Measurements from ENCODE around the gene COX4I1. TPM values are rescaled to one million over a fixed set of nuclear protein-coding genes. Genes with fewer than 3 reads are reported as not detected.
"Not testable (repeated sequence)": the region's sequence is repeated elsewhere in the genome, so short reads cannot be mapped to it uniquely, and the experiment has no call there.

Gene COX4I1
- total and polyA plus RNA-seq, 9 of the 15 experiments (the other 6 are each of a cell fraction or from before 2014, with no cell fraction given), result 651 to 2,356 (median 1,032) TPM

GRCh38 chr16:85807340-85807739 lies 7.8 kb downstream of the COX4I1 start:
- Histone ChIP-seq H3K27me3 (ENCODE audit: control insufficient read depth in 2 of 2, insufficient read depth in 2 of 2, low read length in 2 of 2) (peaks cover 14 to 19% of the 10 kb centered on the region in 2 experiments; a peak in 4 of 5 replicates), H3K79me2 (ENCODE audit: control insufficient read depth, insufficient read depth, low read length) (peaks cover 10% of the 10 kb centered on the region; the same call in 2 of the 3 replicates), H3K36me3 (ENCODE audit: control insufficient read depth, insufficient read depth, low read length) (peaks cover 45% of the 10 kb centered on the region)
- H3K9ac ChIP-seq (ENCODE audit: insufficient read depth in 1 of 2, low read depth in 2 of 2, low read length in 2 of 2); DNase-seq (ENCODE audit: extremely low read depth in 1 of 4, low spot score in 3 of 4); H4K20me1 ChIP-seq (replicated peaks; ENCODE audit: control insufficient read depth, insufficient read depth, low read length); CTCF ChIA-PET (ENCODE audit: low intra/inter-chr PET ratio); H3K9me3 ChIP-seq (replicated peaks; ENCODE audit: control insufficient read depth, insufficient read depth, low read depth, low read length); in situ Hi-C loops (cut with MboI); BruUV-seq (replicated peaks); H3K4me2 ChIP-seq (ENCODE audit: insufficient read depth, low read length); FAIRE-seq; H3K4me3 ChIP-seq; ATAC-seq; H3K4me1 ChIP-seq (replicated peaks in 1 of 2; ENCODE audit: control insufficient read depth in 2 of 2, insufficient read depth in 2 of 2, low read length in 2 of 2); intact Hi-C loops (cut with micrococcal nuclease); H3K9me1 ChIP-seq (ENCODE audit: control insufficient read depth, insufficient read depth, low read length); H3K27ac ChIP-seq (ENCODE audit: extremely low read depth, low read depth, low read length); H2AFZ ChIP-seq (ENCODE audit: low read depth, low read length): not testable (repeated sequence)
- POLR2A ChIA-PET, result interaction anchor here (1.7 kb wide), 1 partner anchor 85 kb away, joined by 3 read pairs; no protein-coding TSS in a partner anchor
- peak; percentile 69 for TF ChIP-seq POLR2A (conservative IDR thresholded peaks at IDR 0.05)
- TF ChIP-seq SUPT5H (IDR thresholded peaks at IDR 0.05), result peak; percentile 72
- TF ChIP-seq POLR2B (IDR thresholded peaks at IDR 0.05; ENCODE audit: low read depth, partially characterized antibody), result peak; percentile 67
- 81% methylated on average over 4 of the region's 6 CpGs for WGBS (ENCODE audit: insufficient coverage, low coverage, missing lambda C conversion rate)

- intact Hi-C loops (cut with micrococcal nuclease); BruUV-seq (replicated peaks); POLR2A ChIA-PET; H3K4me2 ChIP-seq (ENCODE audit: insufficient read depth, low read length); in situ Hi-C loops (cut with MboI); CTCF ChIA-PET (ENCODE audit: low intra/inter-chr PET ratio); DNase-seq (ENCODE audit: extremely low read depth in 1 of 4, low spot score in 3 of 4); ATAC-seq; H3K9ac ChIP-seq (ENCODE audit: insufficient read depth in 1 of 2, low read depth in 2 of 2, low read length in 2 of 2); FAIRE-seq; H3K79me2 ChIP-seq (ENCODE audit: control insufficient read depth, insufficient read depth, low read length); H3K9me3 ChIP-seq (replicated peaks; ENCODE audit: control insufficient read depth, insufficient read depth, low read depth, low read length); H3K9me1 ChIP-seq (ENCODE audit: control insufficient read depth, insufficient read depth, low read length); H3K27ac ChIP-seq (ENCODE audit: extremely low read depth, low read depth, low read length); H3K4me3 ChIP-seq; H3K4me1 ChIP-seq (replicated peaks in 1 of 2; ENCODE audit: control insufficient read depth in 2 of 2, insufficient read depth in 2 of 2, low read length in 2 of 2); H2AFZ ChIP-seq (ENCODE audit: low read depth, low read length); H4K20me1 ChIP-seq (replicated peaks; ENCODE audit: control insufficient read depth, insufficient read depth, low read length): not testable (repeated sequence)
- Histone ChIP-seq H3K36me3 (ENCODE audit: control insufficient read depth, insufficient read depth, low read length) (peaks cover 37% of the 10 kb centered on the region), H3K27me3 (ENCODE audit: control insufficient read depth in 2 of 2, insufficient read depth in 2 of 2, low read length in 2 of 2) (peaks cover 21 to 26% of the 10 kb centered on the region in 2 experiments; a peak in 4 of 5 replicates)
- 100% methylated on average over 1 of the region's 27 CpGs for WGBS (ENCODE audit: insufficient coverage, low coverage, missing lambda C conversion rate)
Measured at GRCh38 chr16:85808104-85808503, 8.6 kb downstream of the COX4I1 start.
